Liver (tissue), 9 donors: Measurements from ENCODE around the gene IGDCC3. TPM values are rescaled to one million over a fixed set of nuclear protein-coding genes. Genes with fewer than 3 reads are reported as not detected.

Experiments used
- DNase-seq: peaks from one replicate; pipeline ENCODE4 v3.0.0-alpha.2; 2017; ENCODE audit warnings: low spot score
- H3K27ac ChIP-seq, 2 donors: one replicate each; pipeline ENCODE4 v1.7.0; 2013; ENCODE audit warnings: inconsistent platforms in 2 of 2, low read length in 2 of 2, control low read depth in 1 of 2, low read depth in 1 of 2, mild to moderate bottlenecking in 1 of 2
- H3K27me3 ChIP-seq, 4 donors: one replicate each; pipeline versions ENCODE4 v1.6.1 to v1.7.0; 2013; ENCODE audit warnings: low read length in 3 of 4, inconsistent platforms in 1 of 4, mild to moderate bottlenecking in 1 of 4, moderate library complexity in 1 of 4; ENCODE audit not compliant: control insufficient read depth in 4 of 4, insufficient read depth in 4 of 4
- H3K36me3 ChIP-seq, 4 donors: one replicate each; pipeline versions ENCODE4 v1.6.1 to v1.7.0; 2013; ENCODE audit warnings: low read length in 3 of 4, mild to moderate bottlenecking in 3 of 4, low read depth in 1 of 4, moderate library complexity in 1 of 4; ENCODE audit not compliant: control insufficient read depth in 4 of 4, insufficient read depth in 3 of 4
- H3K4me1 ChIP-seq, 4 donors: one replicate each; pipeline versions ENCODE4 v1.6.1 to v1.7.0; 2013; ENCODE audit warnings: low read length in 3 of 4, mild to moderate bottlenecking in 3 of 4, moderate library complexity in 1 of 4; ENCODE audit not compliant: control insufficient read depth in 4 of 4, insufficient read depth in 4 of 4
- H3K4me3 ChIP-seq, 3 donors: one replicate each; pipeline versions ENCODE4 v1.6.1 to v1.7.0; 2013; ENCODE audit warnings: low read length in 3 of 3, control low read depth in 1 of 3, low read depth in 1 of 3, mild to moderate bottlenecking in 1 of 3
- H3K9ac ChIP-seq, 2 donors: one replicate each; pipeline ENCODE4 v1.7.0; 2013; ENCODE audit warnings: low read length in 2 of 2, mild to moderate bottlenecking in 2 of 2, moderate library complexity in 2 of 2, control low read depth in 1 of 2, low read depth in 1 of 2
- H3K9me3 ChIP-seq, 4 donors: one replicate each; pipeline versions ENCODE4 v1.6.1 to v1.7.0; 2013; ENCODE audit warnings: low read length in 3 of 4; ENCODE audit not compliant: control insufficient read depth in 4 of 4
- EGR1 ChIP-seq, 2 donors: IDR thresholded peaks; 2 replicates each; pipeline ENCODE4 v1.6.1; 2016 to 2018; ENCODE audit warnings: antibody characterized with exemption in 2 of 2, low read depth in 2 of 2
- FOXA1 ChIP-seq: IDR thresholded peaks from 2 replicates; pipeline ENCODE4 v1.6.1; 2016; ENCODE audit warnings: antibody characterized with exemption
- FOXA2 ChIP-seq: IDR thresholded peaks from 2 replicates; pipeline ENCODE4 v1.6.1; 2016; ENCODE audit warnings: antibody characterized with exemption
- GABPA ChIP-seq, 2 donors: IDR thresholded peaks in 1 of 2; conservative IDR thresholded peaks in 1 of 2; 2 replicates each; pipeline ENCODE4 v1.6.1; 2016; ENCODE audit warnings: antibody characterized with exemption in 2 of 2, mild to moderate bottlenecking in 1 of 2, moderate library complexity in 1 of 2
- HNF4A ChIP-seq, 2 donors: conservative IDR thresholded peaks; 2 replicates each; pipeline ENCODE4 v1.6.1; 2016; ENCODE audit warnings: antibody characterized with exemption in 2 of 2, mild to moderate bottlenecking in 2 of 2
- HNF4G ChIP-seq: IDR thresholded peaks from 2 replicates; pipeline ENCODE4 v1.6.1; 2016; ENCODE audit warnings: antibody characterized with exemption
- MAX ChIP-seq: IDR thresholded peaks from 2 replicates; pipeline ENCODE4 v1.6.1; 2016; ENCODE audit warnings: antibody characterized with exemption
- NR2F2 ChIP-seq: IDR thresholded peaks from 2 replicates; pipeline ENCODE4 v1.6.1; 2016; ENCODE audit warnings: antibody characterized with exemption
- RAD21 ChIP-seq, 2 donors: IDR thresholded peaks; 2 replicates each; pipeline ENCODE4 v1.6.1; 2016; ENCODE audit warnings: antibody characterized with exemption in 2 of 2, mild to moderate bottlenecking in 2 of 2
- RXRA ChIP-seq, 2 donors: IDR thresholded peaks; 2 replicates each; pipeline ENCODE4 v1.6.1; 2017 to 2018; ENCODE audit warnings: antibody characterized with exemption in 2 of 2, mild to moderate bottlenecking in 1 of 2
- SP1 ChIP-seq: IDR thresholded peaks from 2 replicates; pipeline ENCODE4 v1.6.1; 2018; ENCODE audit warnings: antibody characterized with exemption, mild to moderate bottlenecking
- TAF1 ChIP-seq: conservative IDR thresholded peaks from 2 replicates; pipeline ENCODE4 v1.6.1; 2016; ENCODE audit warnings: antibody characterized with exemption, mild to moderate bottlenecking
- YY1 ChIP-seq: IDR thresholded peaks from 2 replicates; pipeline ENCODE4 v1.6.1; 2016; ENCODE audit warnings: antibody characterized with exemption, mild to moderate bottlenecking
- WGBS: extraction: QIAGEN DNeasy Blood & Tissue Kit; methylation state at CpG from one replicate; pipeline ENCODE4 v1.1.7; 2013; 5-methylcytosine and 5-hydroxymethylcytosine counted together
- polyA plus RNA-seq, 2 donors: library from polyadenylated mRNA; stranded (reverse) in 1 of 2; unstranded in 1 of 2; fragments of 200-250 nt in 1 of 2; fragments of >200 nt in 1 of 2; fragmentation: Nextera tagmentation in 1 of 2; extraction: Ambion mirVana in 1 of 2; gene quantifications; one replicate each; pipeline versions ENCODE4 v1.2.1 to v1.2.3, GENCODE V29; 2013 to 2015
- total RNA-seq, 2 donors: library from RNA; depleted of rRNA; stranded (reverse); fragments of >200 nt; gene quantifications; one replicate each; pipeline ENCODE4 v1.2.3, GENCODE V29; 2014
- TF ChIP-seq, protein P1 (sequence below): IDR thresholded peaks from 2 replicates; pipeline ENCODE4 v1.6.1; 2016; ENCODE audit warnings: antibody characterized with exemption
- TF ChIP-seq, protein P2 (sequence below): IDR thresholded peaks from 2 replicates; pipeline ENCODE4 v1.6.1; 2016; ENCODE audit warnings: antibody characterized with exemption, mild to moderate bottlenecking
- donor health status: healthy.
- donor health status: healthy.
- donor health status: healthy.
- donor health status: healthy.
- donor health status: healthy.

The IGDCC3 gene
- total and polyA plus RNA-seq, 4 donors: 1.5 TPM; not detected in 3

DNA sequence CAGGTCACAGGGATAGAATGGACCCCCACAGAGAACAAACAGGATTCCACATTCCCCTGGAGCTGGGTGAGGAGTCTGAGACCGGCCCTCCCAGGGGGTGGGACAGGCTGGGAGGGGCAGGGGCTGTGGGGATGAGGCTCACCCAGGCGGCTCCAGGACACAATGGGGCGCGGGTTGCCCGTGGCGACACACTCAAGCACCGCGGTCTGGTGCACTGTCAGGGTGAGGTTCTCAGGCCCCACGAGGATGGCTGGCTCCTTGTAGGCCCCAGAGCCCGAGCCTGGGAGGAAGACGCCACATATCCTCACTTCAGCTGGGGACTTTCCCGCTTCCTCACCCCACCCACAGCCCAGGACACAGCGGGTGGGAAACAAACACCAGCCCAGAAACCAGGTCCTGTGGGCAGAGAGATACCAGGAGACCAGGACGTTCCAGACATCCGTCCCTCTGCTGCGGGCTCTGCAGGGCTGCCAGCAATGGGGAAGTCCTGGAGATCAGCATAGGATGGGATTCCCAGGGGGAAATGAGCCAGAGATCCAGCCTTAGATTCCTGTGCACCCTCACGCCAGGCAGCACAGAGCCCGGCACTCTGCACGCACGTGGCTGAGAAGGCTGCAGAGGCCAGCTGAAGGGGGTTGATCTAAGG lies 43.1 kb downstream of the IGDCC3 start:
- H3K9ac ChIP-seq: no peak overlapping the region
- TF ChIP-seq NR2F2: no peak
- TF ChIP-seq GABPA (IDR thresholded peaks at IDR 0.05 in 1 of 2, conservative IDR thresholded peaks at IDR 0.05 in 1 of 2): no peak
- no peak for TF ChIP-seq FOXA1
- TF ChIP-seq HNF4G: no peak
- no peak for TF ChIP-seq SP1
- no peak for TF ChIP-seq YY1
- no peak for TF ChIP-seq TAF1
- TF ChIP-seq EGR1 (IDR thresholded peaks at IDR 0.05; ENCODE audit: low read depth in 2 of 2): no peak
- no peaks in the 10 kb centered on the region for H3K9me3 ChIP-seq
- DNase-seq: no peak
- no peaks in the 10 kb centered on the region for H3K36me3 ChIP-seq
- no peak overlapping the region for H3K27ac ChIP-seq
- H3K27me3 ChIP-seq: no peaks in the 10 kb centered on the region
- no peak overlapping the region for H3K4me3 ChIP-seq
- H3K4me1 ChIP-seq: no peaks in the 10 kb centered on the region
- 78% methylated on average over 20 of the region's 20 CpGs for WGBS

GRCh38 chr15:65333856-65334255 lies 43.9 kb downstream of the IGDCC3 start:
- H3K9ac ChIP-seq: no peak overlapping the region
- WGBS: 74% methylated on average over 5 of the region's 5 CpGs
- TF ChIP-seq RAD21 (IDR thresholded peaks at IDR 0.05) (no peak), EGR1 (IDR thresholded peaks at IDR 0.05; ENCODE audit: low read depth in 2 of 2) (no peak), FOXA2 (no peak), RXRA (IDR thresholded peaks at IDR 0.05) (no peak), HNF4A (conservative IDR thresholded peaks at IDR 0.05) (no peak), SP1 (no peak), YY1 (no peak), FOXA1 (no peak), MAX (no peak)
- no peak overlapping the region for H3K27ac ChIP-seq
- no peaks in the 10 kb centered on the region for H3K9me3 ChIP-seq
- no peaks in the 10 kb centered on the region for H3K4me1 ChIP-seq
- H3K27me3 ChIP-seq: no peaks in the 10 kb centered on the region
- DNase-seq: no peak
- no peak overlapping the region for H3K4me3 ChIP-seq
- no peaks in the 10 kb centered on the region for H3K36me3 ChIP-seq

DNA sequence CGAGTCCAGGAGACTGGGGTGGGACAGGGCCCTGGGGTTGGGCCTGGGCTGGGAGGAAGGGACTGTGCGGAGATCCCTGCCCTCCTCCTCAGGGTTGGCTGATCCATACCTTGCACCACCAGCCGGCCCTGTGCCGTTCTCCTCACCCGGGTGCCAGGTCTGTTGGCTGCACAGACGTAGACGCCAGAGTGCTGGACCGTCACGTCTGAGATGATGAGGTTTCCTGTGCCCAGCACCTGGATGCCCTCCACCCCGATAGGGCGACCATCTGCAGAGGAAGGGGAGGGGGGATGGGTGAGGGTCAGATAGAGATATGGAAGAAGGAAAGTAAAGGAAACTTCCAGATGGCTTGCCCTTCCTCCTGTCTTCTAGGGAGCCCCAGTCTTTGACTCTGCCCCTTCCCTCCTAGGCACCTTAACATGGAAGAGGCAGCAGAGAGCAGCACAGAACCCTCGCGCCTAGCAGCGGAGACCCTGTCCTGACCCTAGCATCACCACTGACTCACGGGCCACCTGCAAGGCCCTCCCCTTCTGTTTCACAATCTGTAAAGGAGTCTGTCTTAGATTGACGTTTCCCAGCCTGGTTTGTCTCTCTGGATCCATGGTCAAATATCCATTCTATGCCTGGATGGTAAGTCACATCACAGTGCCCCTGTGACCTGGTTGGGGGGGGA lies 44.5 kb downstream of the IGDCC3 start:
- TF ChIP-seq HNF4A (conservative IDR thresholded peaks at IDR 0.05) (no peak), RXRA (IDR thresholded peaks at IDR 0.05) (no peak), MAX (no peak), TAF1 (no peak), FOXA2 (no peak)
- TF ChIP-seq, protein P1, sequence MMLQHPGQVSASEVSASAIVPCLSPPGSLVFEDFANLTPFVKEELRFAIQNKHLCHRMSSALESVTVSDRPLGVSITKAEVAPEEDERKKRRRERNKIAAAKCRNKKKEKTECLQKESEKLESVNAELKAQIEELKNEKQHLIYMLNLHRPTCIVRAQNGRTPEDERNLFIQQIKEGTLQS: no peak
- TF ChIP-seq, protein P2, sequence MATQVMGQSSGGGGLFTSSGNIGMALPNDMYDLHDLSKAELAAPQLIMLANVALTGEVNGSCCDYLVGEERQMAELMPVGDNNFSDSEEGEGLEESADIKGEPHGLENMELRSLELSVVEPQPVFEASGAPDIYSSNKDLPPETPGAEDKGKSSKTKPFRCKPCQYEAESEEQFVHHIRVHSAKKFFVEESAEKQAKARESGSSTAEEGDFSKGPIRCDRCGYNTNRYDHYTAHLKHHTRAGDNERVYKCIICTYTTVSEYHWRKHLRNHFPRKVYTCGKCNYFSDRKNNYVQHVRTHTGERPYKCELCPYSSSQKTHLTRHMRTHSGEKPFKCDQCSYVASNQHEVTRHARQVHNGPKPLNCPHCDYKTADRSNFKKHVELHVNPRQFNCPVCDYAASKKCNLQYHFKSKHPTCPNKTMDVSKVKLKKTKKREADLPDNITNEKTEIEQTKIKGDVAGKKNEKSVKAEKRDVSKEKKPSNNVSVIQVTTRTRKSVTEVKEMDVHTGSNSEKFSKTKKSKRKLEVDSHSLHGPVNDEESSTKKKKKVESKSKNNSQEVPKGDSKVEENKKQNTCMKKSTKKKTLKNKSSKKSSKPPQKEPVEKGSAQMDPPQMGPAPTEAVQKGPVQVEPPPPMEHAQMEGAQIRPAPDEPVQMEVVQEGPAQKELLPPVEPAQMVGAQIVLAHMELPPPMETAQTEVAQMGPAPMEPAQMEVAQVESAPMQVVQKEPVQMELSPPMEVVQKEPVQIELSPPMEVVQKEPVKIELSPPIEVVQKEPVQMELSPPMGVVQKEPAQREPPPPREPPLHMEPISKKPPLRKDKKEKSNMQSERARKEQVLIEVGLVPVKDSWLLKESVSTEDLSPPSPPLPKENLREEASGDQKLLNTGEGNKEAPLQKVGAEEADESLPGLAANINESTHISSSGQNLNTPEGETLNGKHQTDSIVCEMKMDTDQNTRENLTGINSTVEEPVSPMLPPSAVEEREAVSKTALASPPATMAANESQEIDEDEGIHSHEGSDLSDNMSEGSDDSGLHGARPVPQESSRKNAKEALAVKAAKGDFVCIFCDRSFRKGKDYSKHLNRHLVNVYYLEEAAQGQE: no peak
- 76% methylated on average over 16 of the region's 16 CpGs for WGBS
- Histone ChIP-seq H3K4me3 (no peak overlapping the region), H3K9ac (no peak overlapping the region), H3K4me1 (no peaks in the 10 kb centered on the region), H3K27ac (no peak overlapping the region), H3K9me3 (no peaks in the 10 kb centered on the region), H3K36me3 (no peaks in the 10 kb centered on the region), H3K27me3 (no peaks in the 10 kb centered on the region)
- no peak for DNase-seq
